OCI-LY3 (cell line): ENCODE measurements around the gene HPRT1.

Experiments
- H2AFZ ChIP-seq: fragments of 200-600, 300-600 bp; shearing (Covaris generic); 2 replicates; pipeline ENCODE4 v1.6.0; 2014; ENCODE audit warnings: antibody characterized with exemption, low read depth, low read length
- H3K27ac ChIP-seq: fragments of 200-600, 300-600 bp; sonication (generic); 2 replicates; pipeline ENCODE4 v1.5.1; 2014; ENCODE audit warnings: mild to moderate bottlenecking, low read length, moderate library complexity, mixed read lengths
- H3K27me3 ChIP-seq: fragments of 200-600, 300-600 bp; sonication (generic); 2 replicates; pipeline ENCODE4 v1.6.1; 2014; ENCODE audit warnings: low read depth, low read length, mixed read lengths
- H3K36me3 ChIP-seq: fragments of 200-600, 300-600 bp; sonication (generic); replicated peaks from 2 replicates; pipeline ENCODE3; 2014; ENCODE audit warnings: low read depth, low read length, mixed read lengths
- H3K4me1 ChIP-seq: fragments of 300-600, 200-600 bp; sonication (generic); 2 replicates; pipeline ENCODE4 v1.6.1; 2014; ENCODE audit warnings: low read length, mixed read lengths
- H3K4me2 ChIP-seq: fragments of 200-600, 300-600 bp; sonication (generic); 2 replicates; pipeline ENCODE4 v1.6.1; 2014; ENCODE audit warnings: low read length, mixed read lengths
- H3K4me3 ChIP-seq: fragments of 300-600, 200-600 bp; sonication (generic); 2 replicates; pipeline ENCODE4 v1.5.1; 2014; ENCODE audit warnings: antibody characterized with exemption, mild to moderate bottlenecking, low read length, moderate library complexity
- H3K79me2 ChIP-seq: fragments of 300-600, 200-600 bp; shearing (Covaris generic); 2 replicates; pipeline ENCODE4 v1.6.1; 2014; ENCODE audit warnings: mild to moderate bottlenecking, low read length, mixed read lengths
- H3K9ac ChIP-seq: fragments of 300-600, 200-600 bp; shearing (Covaris generic); 2 replicates; pipeline ENCODE4 v1.6.0; 2014; ENCODE audit warnings: mild to moderate bottlenecking, low read length, moderate library complexity
- H3K9me3 ChIP-seq: fragments of 200-600, 300-600 bp; shearing (Covaris generic); 2 replicates; pipeline ENCODE4 v1.6.1; 2014; ENCODE audit warnings: low read length, mixed read lengths; ENCODE audit not compliant: insufficient read depth
- H4K20me1 ChIP-seq: fragments of 200-600, 300-600 bp; sonication (generic); 2 replicates; pipeline ENCODE4 v1.6.1; 2016; ENCODE audit warnings: low read length, mixed read lengths; ENCODE audit not compliant: insufficient read depth
- EZH2phosphoT487 ChIP-seq: fragments of 200-600 bp; shearing (Covaris generic); IDR thresholded peaks from 2 replicates; pipeline ENCODE4 v1.6.1; 2018; ENCODE audit warnings: antibody characterized with exemption, mixed run types, low read depth
- TF ChIP-seq, protein P1 (sequence below): fragments of 200-600, 300-600 bp; sonication (generic); IDR thresholded peaks from 2 replicates; pipeline ENCODE4 v1.5.1; 2014; ENCODE audit warnings: antibody characterized with exemption, low read length, low read depth

HPRT1 gene

DNA sequence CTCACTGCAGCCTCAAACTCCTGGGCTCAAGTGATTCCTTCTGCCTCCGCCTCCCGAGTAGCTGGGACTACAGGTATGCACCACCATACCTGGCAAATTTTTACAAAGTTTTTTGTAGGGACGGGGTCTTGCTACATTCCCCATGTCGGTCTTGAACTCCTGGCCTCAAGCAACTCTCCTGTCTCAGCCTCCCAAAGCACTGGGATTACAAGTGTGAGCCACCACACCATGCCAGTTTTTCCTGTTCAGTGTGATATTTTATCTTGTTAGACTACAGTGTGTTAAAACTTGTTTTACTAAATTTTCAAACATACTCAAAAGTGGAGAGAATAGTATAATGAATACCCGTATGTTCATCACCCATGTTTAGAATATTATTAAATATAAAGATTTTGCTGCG lies 12.1 kb downstream of the HPRT1 start:
- no peaks in the 10 kb centered on the region for H3K27me3 ChIP-seq
- H2AFZ ChIP-seq = no peak overlapping the region
- peaks cover 17% of the 10 kb centered on the region for H3K79me2 ChIP-seq
- TF ChIP-seq, protein P1, sequence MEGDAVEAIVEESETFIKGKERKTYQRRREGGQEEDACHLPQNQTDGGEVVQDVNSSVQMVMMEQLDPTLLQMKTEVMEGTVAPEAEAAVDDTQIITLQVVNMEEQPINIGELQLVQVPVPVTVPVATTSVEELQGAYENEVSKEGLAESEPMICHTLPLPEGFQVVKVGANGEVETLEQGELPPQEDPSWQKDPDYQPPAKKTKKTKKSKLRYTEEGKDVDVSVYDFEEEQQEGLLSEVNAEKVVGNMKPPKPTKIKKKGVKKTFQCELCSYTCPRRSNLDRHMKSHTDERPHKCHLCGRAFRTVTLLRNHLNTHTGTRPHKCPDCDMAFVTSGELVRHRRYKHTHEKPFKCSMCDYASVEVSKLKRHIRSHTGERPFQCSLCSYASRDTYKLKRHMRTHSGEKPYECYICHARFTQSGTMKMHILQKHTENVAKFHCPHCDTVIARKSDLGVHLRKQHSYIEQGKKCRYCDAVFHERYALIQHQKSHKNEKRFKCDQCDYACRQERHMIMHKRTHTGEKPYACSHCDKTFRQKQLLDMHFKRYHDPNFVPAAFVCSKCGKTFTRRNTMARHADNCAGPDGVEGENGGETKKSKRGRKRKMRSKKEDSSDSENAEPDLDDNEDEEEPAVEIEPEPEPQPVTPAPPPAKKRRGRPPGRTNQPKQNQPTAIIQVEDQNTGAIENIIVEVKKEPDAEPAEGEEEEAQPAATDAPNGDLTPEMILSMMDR = no peak
- TF ChIP-seq EZH2phosphoT487 = no peak
- H3K36me3 ChIP-seq = peaks cover 10% of the 10 kb centered on the region
- H3K4me1 ChIP-seq = no peaks in the 10 kb centered on the region
- H3K27ac ChIP-seq = no peak overlapping the region
- no peak overlapping the region for H3K9ac ChIP-seq
- no peak overlapping the region for H3K4me2 ChIP-seq
- H3K9me3 ChIP-seq = no peaks in the 10 kb centered on the region
- no peak overlapping the region for H3K4me3 ChIP-seq
- no peaks in the 10 kb centered on the region for H4K20me1 ChIP-seq

DNA sequence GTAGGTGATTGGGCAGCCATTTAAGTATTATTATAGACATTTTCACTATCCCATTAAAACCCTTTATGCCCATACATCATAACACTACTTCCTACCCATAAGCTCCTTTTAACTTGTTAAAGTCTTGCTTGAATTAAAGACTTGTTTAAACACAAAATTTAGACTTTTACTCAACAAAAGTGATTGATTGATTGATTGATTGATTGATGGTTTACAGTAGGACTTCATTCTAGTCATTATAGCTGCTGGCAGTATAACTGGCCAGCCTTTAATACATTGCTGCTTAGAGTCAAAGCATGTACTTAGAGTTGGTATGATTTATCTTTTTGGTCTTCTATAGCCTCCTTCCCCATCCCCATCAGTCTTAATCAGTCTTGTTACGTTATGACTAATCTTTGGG lies 16.3 kb downstream of the HPRT1 start:
- H3K4me1 ChIP-seq = no peaks in the 10 kb centered on the region
- H4K20me1 ChIP-seq = no peaks in the 10 kb centered on the region
- H3K27me3 ChIP-seq = no peaks in the 10 kb centered on the region
- no peak overlapping the region for H3K4me3 ChIP-seq
- peaks cover 16% of the 10 kb centered on the region for H3K36me3 ChIP-seq
- no peak overlapping the region for H3K27ac ChIP-seq
- H3K9ac ChIP-seq = no peak overlapping the region
- peaks cover 5% of the 10 kb centered on the region; the same call in 1 of the 2 replicates for H3K79me2 ChIP-seq
- no peaks in the 10 kb centered on the region for H3K9me3 ChIP-seq
- TF ChIP-seq, protein P1 = no peak
- no peak for TF ChIP-seq EZH2phosphoT487
- H3K4me2 ChIP-seq = no peak overlapping the region
- H2AFZ ChIP-seq = no peak overlapping the region

DNA sequence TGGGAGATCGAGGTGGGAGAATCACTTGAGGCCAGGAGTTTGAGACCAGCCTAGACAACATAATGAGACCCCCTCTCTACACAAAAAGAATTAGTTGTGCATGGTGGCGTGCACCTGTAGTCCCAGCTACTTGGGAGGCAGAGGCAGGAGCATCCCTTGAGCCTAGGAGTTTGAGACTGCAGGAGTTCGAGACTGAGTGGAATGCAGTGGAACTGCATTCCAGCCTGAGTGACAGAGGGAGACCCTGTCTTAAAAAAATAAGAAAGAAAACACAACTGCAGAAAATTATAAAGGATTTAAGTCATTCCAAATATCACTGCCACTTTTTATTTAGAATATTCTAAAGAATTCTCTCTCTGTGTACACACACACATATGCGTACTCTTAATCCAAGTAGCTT lies 18.4 kb downstream of the HPRT1 start:
- Histone ChIP-seq H3K79me2 (no peaks in the 10 kb centered on the region), H3K4me1 (no peaks in the 10 kb centered on the region), H3K4me3 (no peak overlapping the region), H2AFZ (no peak overlapping the region), H3K9ac (no peak overlapping the region), H4K20me1 (no peaks in the 10 kb centered on the region), H3K9me3 (no peaks in the 10 kb centered on the region), H3K4me2 (no peak overlapping the region), H3K27ac (no peak overlapping the region), H3K27me3 (no peaks in the 10 kb centered on the region), H3K36me3 (peaks cover 16% of the 10 kb centered on the region)
- no peak for TF ChIP-seq EZH2phosphoT487
- TF ChIP-seq, protein P1 = no peak

DNA sequence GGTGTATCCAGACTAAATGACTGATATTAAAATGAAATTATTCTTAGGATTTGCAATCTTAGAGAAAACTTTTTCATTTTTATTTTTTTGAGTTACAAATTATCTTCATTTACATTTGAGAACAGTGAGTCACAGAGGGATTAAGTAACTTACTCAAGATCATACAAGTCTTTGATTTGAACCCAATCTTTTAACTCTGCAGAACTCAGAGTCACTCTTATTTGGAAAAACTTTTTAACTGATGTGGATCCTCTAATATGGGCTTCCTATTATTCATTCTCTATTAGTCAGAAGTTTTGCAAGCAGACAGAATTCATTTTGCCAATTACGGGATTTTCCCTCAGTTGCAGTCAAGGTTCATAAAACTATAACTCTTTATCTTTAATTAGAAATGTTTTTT lies 20.1 kb downstream of the HPRT1 start:
- no peak overlapping the region for H3K9ac ChIP-seq
- H4K20me1 ChIP-seq = no peaks in the 10 kb centered on the region
- H3K4me3 ChIP-seq = no peak overlapping the region
- H3K36me3 ChIP-seq = peaks cover 19% of the 10 kb centered on the region
- H3K9me3 ChIP-seq = no peaks in the 10 kb centered on the region
- no peak overlapping the region for H3K4me2 ChIP-seq
- H3K27me3 ChIP-seq = no peaks in the 10 kb centered on the region
- no peaks in the 10 kb centered on the region for H3K79me2 ChIP-seq
- no peak overlapping the region for H3K27ac ChIP-seq
- TF ChIP-seq, protein P1 = no peak
- no peak for TF ChIP-seq EZH2phosphoT487
- no peaks in the 10 kb centered on the region for H3K4me1 ChIP-seq
- no peak overlapping the region for H2AFZ ChIP-seq
